Natural killer cell treated with Interleukin-12 subunit alpha and Interleukin-12 subunit beta and Interleukin-15 and Interleukin-18, amount 100 ng/mL, for 72 hours (primary cell): ENCODE results near the gene HES3. TPM values are rescaled to one million over a fixed set of nuclear protein-coding genes. Genes with fewer than 3 reads are reported as not detected.
"Not testable (repeated sequence)": the region's sequence is repeated elsewhere in the genome, so short reads cannot be mapped to it uniquely, and the experiment has no call there.

Experiments
- ATAC-seq, 2 donors: fragments of 150-1000 bp; cut with Tn5 transposase in 1 of 2; sonication (Bioruptor Pico), chemical (Tn5 transposase) in 1 of 2; 2 replicates each; pipeline ENCODE4 v1.10.0; 2021
- DNase-seq: peaks from one replicate; pipeline ENCODE4 v3.0.0; 2022; ENCODE audit warnings: low spot score
- H3K27ac Mint-ChIP-seq, 2 donors: 1 replicate in 1 of 2; 2 replicates in 1 of 2; pipeline ENCODE4 v1.8.0; 2022; ENCODE audit warnings: mixed read lengths in 2 of 2, mild to moderate bottlenecking in 1 of 2, moderate library complexity in 1 of 2
- H3K27me3 Mint-ChIP-seq, 2 donors: 1 replicate in 1 of 2; 2 replicates in 1 of 2; pipeline ENCODE4 v1.8.0; 2022; ENCODE audit warnings: mixed read lengths in 2 of 2
- H3K36me3 Mint-ChIP-seq: one replicate; pipeline ENCODE4 v1.8.0; 2022; ENCODE audit warnings: mixed read lengths
- H3K4me1 Mint-ChIP-seq, 2 donors: 1 replicate in 1 of 2; 2 replicates in 1 of 2; pipeline ENCODE4 v1.8.0; 2022; ENCODE audit warnings: low read depth in 2 of 2, mixed read lengths in 2 of 2, mild to moderate bottlenecking in 1 of 2
- H3K4me3 Mint-ChIP-seq: one replicate; pipeline ENCODE4 v1.8.0; 2022; ENCODE audit warnings: mixed read lengths
- H3K9me3 Mint-ChIP-seq: 2 replicates; pipeline ENCODE4 v1.8.0; 2022; ENCODE audit warnings: mixed read lengths
- total RNA-seq, 2 donors: library from RNA; stranded (reverse); gene quantifications; one replicate each; pipeline ENCODE4 v1.2.3, GENCODE V29; 2022

The HES3 gene
- total RNA-seq, 2 donors from 2014 or later = not detected

GRCh38 chr1:6209661-6210580, 34.1 kb upstream of the HES3 start:
- Mint-ChIP-seq H3K27ac (no peak overlapping the region), H3K36me3 (no peaks in the 10 kb centered on the region), H3K4me1 (peaks cover 0 to 3% of the 10 kb centered on the region in 2 donors), H3K4me3 (no peak overlapping the region), H3K9me3 (no peaks in the 10 kb centered on the region), H3K27me3 (peaks cover 0 to 8% of the 10 kb centered on the region in 2 donors)
- DNase-seq (no peak), ATAC-seq (no peak)

DNA sequence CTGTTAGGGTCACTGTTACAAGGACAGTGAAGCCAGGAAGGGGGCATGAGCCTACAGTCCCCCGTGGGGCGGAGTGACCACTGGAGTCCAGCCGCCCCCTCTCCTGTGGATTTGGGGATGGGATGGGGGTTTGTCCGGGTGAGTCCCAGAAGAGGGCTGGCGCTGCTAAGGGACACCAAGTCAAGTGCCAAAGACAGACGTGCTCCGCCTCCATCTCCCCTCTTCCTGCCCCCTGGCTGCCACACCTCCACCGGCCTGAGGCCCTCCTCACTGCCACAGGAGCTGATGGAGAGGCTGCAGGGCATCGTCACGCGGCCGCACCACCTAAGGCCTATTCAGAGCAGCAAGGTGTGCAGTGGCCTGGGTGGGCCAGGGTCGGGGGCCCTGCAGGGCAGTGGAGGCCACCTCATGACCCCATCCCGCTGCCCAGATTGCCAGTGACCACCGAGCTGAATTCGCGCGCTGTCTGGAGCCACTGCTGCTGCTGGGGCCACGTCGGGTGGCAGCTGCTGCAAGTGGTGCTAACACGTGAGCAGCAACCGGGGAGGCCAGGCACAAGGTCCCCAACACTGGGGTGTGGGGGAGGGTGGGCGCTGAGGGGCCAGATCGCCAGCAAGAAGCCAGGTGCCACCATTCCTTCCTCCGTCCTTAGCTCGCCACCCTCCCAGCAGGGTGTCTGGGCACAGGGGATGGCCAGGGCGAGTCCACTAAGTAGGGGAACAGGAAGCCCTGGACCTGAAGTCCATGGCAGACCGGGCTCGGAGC, 33.2 kb upstream of the HES3 start:
- no peaks in the 10 kb centered on the region for H3K36me3 Mint-ChIP-seq
- H3K9me3 Mint-ChIP-seq = no peaks in the 10 kb centered on the region
- no peak overlapping the region for H3K4me3 Mint-ChIP-seq
- ATAC-seq (no peak), DNase-seq (no peak)
- no peak overlapping the region for H3K27ac Mint-ChIP-seq
- H3K27me3 Mint-ChIP-seq = peaks cover 0 to 12% of the 10 kb centered on the region in 2 donors
- peaks cover 0 to 3% of the 10 kb centered on the region in 2 donors for H3K4me1 Mint-ChIP-seq

GRCh38 chr1:6211731-6212130, 32.2 kb upstream of the HES3 start:
- DNase-seq (no peak), ATAC-seq (no peak)
- no peak overlapping the region for H3K27ac Mint-ChIP-seq
- peaks cover 0 to 3% of the 10 kb centered on the region in 2 donors for H3K4me1 Mint-ChIP-seq
- no peak overlapping the region for H3K4me3 Mint-ChIP-seq
- peaks cover 0 to 14% of the 10 kb centered on the region in 2 donors for H3K27me3 Mint-ChIP-seq
- no peaks in the 10 kb centered on the region for H3K9me3 Mint-ChIP-seq
- no peaks in the 10 kb centered on the region for H3K36me3 Mint-ChIP-seq

GRCh38 chr1:6212193-6212959, 31.6 kb upstream of the HES3 start:
- Mint-ChIP-seq H3K27me3 (peaks cover 0 to 11% of the 10 kb centered on the region in 2 donors), H3K9me3 (no peaks in the 10 kb centered on the region), H3K27ac (no peak overlapping the region), H3K4me3 (no peak overlapping the region), H3K4me1 (peaks cover 0 to 3% of the 10 kb centered on the region in 2 donors), H3K36me3 (no peaks in the 10 kb centered on the region)
- DNase-seq (no peak), ATAC-seq (no peak)

- no peak for ATAC-seq
- peaks cover 0 to 12% of the 10 kb centered on the region in 2 donors for H3K27me3 Mint-ChIP-seq
- no peaks in the 10 kb centered on the region for H3K36me3 Mint-ChIP-seq
- no peak overlapping the region for H3K4me3 Mint-ChIP-seq
- no peaks in the 10 kb centered on the region for H3K9me3 Mint-ChIP-seq
- H3K4me1 Mint-ChIP-seq = no peaks in the 10 kb centered on the region
- no peak for DNase-seq
- no peak overlapping the region for H3K27ac Mint-ChIP-seq
Observed at GRCh38 chr1:6218375-6219164, 25.4 kb upstream of the HES3 start.

- H3K27ac Mint-ChIP-seq = not testable (repeated sequence)
Observed at GRCh38 chr1:6219641-6220040, 24.3 kb upstream of the HES3 start.

GRCh38 chr1:6220236-6220635, 23.7 kb upstream of the HES3 start:
- peaks cover 11% of the 10 kb centered on the region for H3K36me3 Mint-ChIP-seq
- no peaks in the 10 kb centered on the region for H3K4me1 Mint-ChIP-seq
- H3K9me3 Mint-ChIP-seq = no peaks in the 10 kb centered on the region
- H3K4me3 Mint-ChIP-seq = no peak overlapping the region
- peaks cover 0 to 10% of the 10 kb centered on the region in 2 donors for H3K27me3 Mint-ChIP-seq
- DNase-seq (no peak), ATAC-seq (no peak)
- no peak overlapping the region for H3K27ac Mint-ChIP-seq

More at GRCh38 chr1:6219641-6220040, 24.3 kb upstream of the HES3 start:
- H3K4me1 Mint-ChIP-seq, DNase-seq, H3K9me3 Mint-ChIP-seq, H3K4me3 Mint-ChIP-seq, ATAC-seq: not testable (repeated sequence)
- Mint-ChIP-seq H3K27me3 (peaks cover 0 to 10% of the 10 kb centered on the region in 2 donors), H3K36me3 (peaks cover 10% of the 10 kb centered on the region)

- H3K4me3 Mint-ChIP-seq = no peak overlapping the region
- H3K27me3 Mint-ChIP-seq = peaks cover 0 to 4% of the 10 kb centered on the region in 2 donors
- no peak for DNase-seq
- H3K9me3 Mint-ChIP-seq = no peaks in the 10 kb centered on the region
- peaks cover 11% of the 10 kb centered on the region for H3K36me3 Mint-ChIP-seq
- H3K4me1 Mint-ChIP-seq = peaks cover 0 to 6% of the 10 kb centered on the region in 2 donors
- no peak overlapping the region for H3K27ac Mint-ChIP-seq
- no peak for ATAC-seq
Observed at GRCh38 chr1:6221210-6221784, 22.7 kb upstream of the HES3 start.

DNA sequence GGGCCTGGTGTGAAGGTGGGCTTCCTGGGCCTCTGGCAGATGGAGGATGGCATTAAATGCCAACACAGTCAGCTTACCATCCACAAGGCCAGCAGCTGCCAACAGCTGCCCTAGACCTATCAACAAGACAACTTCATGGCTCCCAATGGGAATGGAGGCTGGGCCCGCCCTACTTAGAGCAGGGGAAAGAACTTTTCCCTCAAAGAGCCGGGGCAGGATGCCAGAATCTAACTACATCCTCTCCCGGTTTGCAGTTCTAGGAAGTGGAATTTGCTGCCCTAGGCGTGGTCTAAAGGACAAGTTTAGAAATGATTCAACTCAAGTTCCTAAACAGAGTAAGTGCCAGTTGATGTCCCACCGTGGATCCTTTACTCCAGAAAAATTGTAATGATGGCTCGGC, 21.3 kb upstream of the HES3 start:
- Mint-ChIP-seq H3K4me1 (peaks cover 0 to 8% of the 10 kb centered on the region in 2 donors), H3K9me3 (no peaks in the 10 kb centered on the region), H3K27me3 (peaks cover 0 to 2% of the 10 kb centered on the region in 2 donors), H3K27ac (no peak overlapping the region), H3K4me3 (no peak overlapping the region), H3K36me3 (peaks cover 15% of the 10 kb centered on the region)
- ATAC-seq (no peak), DNase-seq (no peak)

DNA sequence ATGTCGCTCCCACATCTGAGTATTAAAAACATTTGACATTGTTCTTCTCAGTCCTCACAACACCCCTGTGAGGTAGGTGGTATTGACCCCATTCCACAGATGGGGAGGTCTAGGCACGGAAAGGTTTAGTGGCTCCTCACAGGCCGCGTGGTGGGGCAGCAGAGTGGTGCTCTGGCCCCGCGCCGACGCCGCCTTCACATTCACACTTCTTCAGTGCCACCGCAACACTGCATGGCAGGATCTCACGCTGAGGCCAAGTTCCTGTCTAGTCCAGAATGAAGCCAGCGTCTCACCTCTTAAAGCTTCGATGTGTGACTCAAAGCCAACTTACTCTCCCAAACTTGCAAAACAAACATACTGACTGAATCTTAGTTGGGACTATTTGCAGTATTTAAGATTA, 20.4 kb upstream of the HES3 start:
- DNase-seq = no peak
- Mint-ChIP-seq H3K27me3 (no peaks in the 10 kb centered on the region), H3K4me1 (peaks cover 0 to 8% of the 10 kb centered on the region in 2 donors), H3K4me3 (no peak overlapping the region), H3K36me3 (peaks cover 15% of the 10 kb centered on the region), H3K9me3 (no peaks in the 10 kb centered on the region), H3K27ac (no peak overlapping the region)
- ATAC-seq = no peak

DNA sequence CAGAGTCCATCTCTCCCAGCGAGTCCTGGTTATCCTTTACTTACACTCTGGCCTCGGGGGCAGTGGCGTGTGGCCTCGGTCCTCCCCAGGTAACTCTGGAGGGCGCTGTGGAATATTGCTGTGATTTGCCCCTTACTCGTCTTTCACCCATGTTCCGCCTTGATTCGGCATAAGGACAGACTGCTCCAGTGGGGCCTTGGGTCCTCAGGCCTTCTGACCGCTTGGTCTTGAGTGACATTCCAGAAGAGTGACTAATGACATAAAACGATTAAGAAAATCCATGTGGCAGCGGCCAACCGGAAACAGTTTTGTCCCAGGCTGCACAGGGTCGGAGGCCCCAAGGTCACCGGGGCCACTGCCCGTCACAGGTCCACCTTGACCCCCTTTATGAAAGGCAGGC, 19.3 kb upstream of the HES3 start:
- no peak overlapping the region for H3K27ac Mint-ChIP-seq
- H3K4me3 Mint-ChIP-seq = no peak overlapping the region
- H3K9me3 Mint-ChIP-seq = no peaks in the 10 kb centered on the region
- DNase-seq (no peak), ATAC-seq (no peak)
- H3K27me3 Mint-ChIP-seq = no peaks in the 10 kb centered on the region
- H3K4me1 Mint-ChIP-seq = peaks cover 0 to 8% of the 10 kb centered on the region in 2 donors
- H3K36me3 Mint-ChIP-seq = peaks cover 15% of the 10 kb centered on the region

DNA sequence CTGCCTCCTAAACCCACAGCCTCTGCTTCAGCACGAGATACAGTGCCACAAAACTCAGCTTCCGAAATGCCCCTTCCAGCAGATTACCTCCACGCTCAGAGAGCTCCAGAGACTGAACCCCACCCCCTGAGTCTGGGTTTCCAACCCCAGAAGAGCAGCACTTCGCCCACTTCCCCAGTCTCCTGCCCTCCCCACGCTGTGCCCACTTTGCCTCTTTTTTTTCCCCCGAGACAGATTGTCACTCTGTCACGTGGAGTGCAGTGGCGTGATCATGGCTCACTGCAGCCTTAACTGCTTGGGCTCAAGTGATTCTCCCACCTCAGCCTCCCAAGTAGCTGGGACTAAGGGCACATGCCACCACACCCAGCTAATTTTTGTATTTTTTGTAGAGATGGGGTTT, 18.3 kb upstream of the HES3 start:
- Mint-ChIP-seq H3K4me1 (peaks cover 0 to 8% of the 10 kb centered on the region in 2 donors), H3K36me3 (peaks cover 15% of the 10 kb centered on the region), H3K4me3 (no peak overlapping the region), H3K27ac (no peak overlapping the region), H3K9me3 (no peaks in the 10 kb centered on the region), H3K27me3 (no peaks in the 10 kb centered on the region)
- ATAC-seq (no peak), DNase-seq (no peak)
